Measurements from ENCODE around the gene P3H2. TPM values are rescaled to one million over a fixed set of nuclear protein-coding genes. Genes with fewer than 3 reads are reported as not detected.
"Not testable (repeated sequence)": the region's sequence is repeated elsewhere in the genome, so short reads cannot be mapped to it uniquely, and the experiment has no call there.

The P3H2 gene
- total RNA-seq, 2 donors from 2014 or later: 9.7 to 20.5 TPM

DNA sequence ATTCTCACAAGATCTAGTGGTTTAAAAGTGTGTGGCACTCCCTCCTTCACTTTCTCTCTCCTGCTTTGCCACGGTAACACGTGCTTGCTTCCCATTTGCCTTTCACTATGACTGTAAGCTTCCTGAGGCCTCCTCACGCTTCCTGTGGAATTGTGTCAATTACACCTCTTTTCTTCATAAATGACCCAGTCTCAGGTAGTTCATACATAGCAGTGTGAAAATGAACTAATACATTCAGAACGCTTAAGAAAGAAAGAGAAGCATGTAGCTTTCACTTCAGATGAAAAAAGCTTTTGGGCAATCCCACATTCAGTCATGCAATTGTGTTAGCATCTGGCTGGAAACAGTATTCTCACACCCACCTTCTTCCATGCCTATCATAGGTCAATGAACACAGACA, 24.4 kb downstream of the P3H2 start:
- DNase-seq (ENCODE audit: low spot score): no peak
- intact Hi-C loops (cut with DNase I): no loop called here

DNA sequence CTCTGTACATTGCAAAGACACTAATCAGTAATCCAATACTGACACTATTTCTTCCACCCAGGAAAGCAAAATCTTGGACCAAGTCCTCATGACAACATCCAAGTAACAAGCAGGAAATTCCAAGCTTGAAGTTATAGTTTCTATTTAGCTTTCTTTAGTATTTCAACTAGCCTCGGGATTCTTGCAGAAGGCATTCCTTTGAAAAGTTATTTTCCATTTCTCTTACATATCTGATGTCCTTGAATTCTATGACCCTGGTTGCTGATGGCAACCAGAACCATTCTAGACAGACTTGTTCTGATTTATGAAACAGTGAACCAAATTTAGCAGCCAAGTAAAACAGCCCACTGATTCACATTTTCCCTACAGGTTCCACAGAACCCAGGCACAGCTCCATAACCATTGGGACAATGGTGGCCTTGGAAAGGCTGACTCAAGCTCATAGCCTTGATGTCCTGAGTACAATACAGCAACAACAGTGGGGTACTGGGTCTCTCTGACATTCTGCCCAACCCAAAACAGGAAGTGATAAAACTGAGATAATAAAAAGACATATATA, 26.5 kb downstream of the P3H2 start:
- intact Hi-C loops (cut with DNase I): no loop called here
- DNase-seq (ENCODE audit: low spot score): no peak

DNA sequence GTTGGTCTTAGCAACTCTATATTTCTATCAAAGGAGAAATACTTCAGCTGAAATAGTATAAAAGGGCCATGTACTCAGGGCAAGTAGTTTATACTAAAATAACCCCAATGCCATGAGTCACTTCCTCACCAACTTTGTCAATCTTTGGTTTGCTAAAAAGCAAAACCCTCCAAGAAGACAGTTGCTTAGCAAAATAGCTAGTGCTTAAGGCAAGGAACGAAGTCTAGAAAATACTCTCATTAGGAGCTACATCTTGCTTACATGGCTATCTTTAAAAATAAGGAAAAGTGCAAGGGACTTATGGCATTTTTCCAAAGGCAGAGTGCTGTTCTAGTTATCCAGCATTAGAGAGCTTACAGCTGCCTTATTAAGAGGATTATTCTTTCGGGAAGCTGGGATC, 28.4 kb downstream of the P3H2 start:
- intact Hi-C loops (cut with DNase I): no loop called here
- no peak for DNase-seq (ENCODE audit: low spot score)

DNA sequence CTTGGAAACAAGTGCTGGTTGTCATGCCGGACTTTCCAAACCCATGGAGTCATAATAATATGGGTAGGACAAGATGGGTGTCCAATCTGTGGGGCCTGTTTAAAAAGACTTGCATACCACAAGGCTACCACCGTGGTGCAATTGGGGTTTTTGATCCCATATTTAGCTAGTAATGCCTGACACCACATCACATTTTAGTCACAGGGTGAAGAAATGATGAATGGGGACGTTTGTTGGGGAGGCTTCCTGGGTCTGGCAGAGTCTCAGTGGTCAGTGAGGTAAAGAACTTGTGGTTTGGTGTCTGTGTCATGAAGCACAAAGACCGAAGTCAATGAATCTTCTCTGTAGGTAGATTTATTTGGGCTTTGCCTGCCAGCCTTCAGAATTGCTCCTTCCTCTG, 31.0 kb downstream of the P3H2 start:
- no peak for DNase-seq (ENCODE audit: low spot score)
- intact Hi-C loops (cut with DNase I): no loop called here

DNA sequence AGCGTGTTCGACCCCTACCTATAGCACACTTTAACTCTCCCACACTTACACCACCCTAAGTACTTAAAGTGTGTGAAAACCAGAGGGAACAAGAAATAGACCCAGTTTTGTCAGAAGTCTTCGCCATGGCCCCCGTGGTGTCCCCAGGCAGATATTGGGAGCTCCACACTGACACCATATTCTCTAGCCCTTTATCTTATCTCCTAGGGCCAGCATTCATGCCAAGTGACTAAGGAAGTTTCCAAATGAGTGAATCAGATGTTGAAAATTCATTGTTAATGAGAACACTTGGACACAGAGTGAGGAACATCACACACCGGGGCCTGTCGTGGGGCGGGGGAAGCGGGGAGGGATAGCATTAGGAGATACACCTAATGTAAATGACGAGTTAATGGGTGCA, 31.8 kb downstream of the P3H2 start:
- no peak for DNase-seq (ENCODE audit: low spot score)
- intact Hi-C loops (cut with DNase I): no loop called here

DNA sequence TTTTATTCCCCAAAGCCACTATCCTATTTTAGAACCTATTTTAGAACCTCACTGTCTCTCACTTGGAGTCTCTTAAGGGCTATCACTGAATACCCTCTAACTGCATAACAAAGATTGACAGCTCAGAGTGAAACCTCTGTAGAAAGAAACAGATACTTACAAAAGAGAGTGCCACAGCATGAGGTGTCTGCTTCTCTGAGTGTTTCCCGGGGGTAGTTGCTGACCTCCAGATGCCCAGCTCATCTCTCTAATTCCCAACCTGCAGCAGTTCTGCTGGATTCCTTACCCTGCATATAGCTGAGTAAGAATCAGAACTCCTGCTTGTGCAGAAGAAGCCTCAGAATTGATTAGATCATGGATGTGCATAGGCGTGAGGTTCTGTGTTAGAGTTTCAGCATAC, 34.5 kb downstream of the P3H2 start:
- DNase-seq (ENCODE audit: low spot score): no peak
- intact Hi-C loops (cut with DNase I): no loop called here

- intact Hi-C loops (cut with DNase I): no loop called here
- no peak for DNase-seq (ENCODE audit: low spot score)
Measured at GRCh38 chr3:190084983-190085382, 35.7 kb downstream of the P3H2 start.

GRCh38 chr3:190083635-190084034, 37.1 kb downstream of the P3H2 start:
- intact Hi-C loops (cut with DNase I): no loop called here
- no peak for DNase-seq (ENCODE audit: low spot score)

- DNase-seq (ENCODE audit: low spot score): no peak
- intact Hi-C loops (cut with DNase I): no loop called here
Measured at GRCh38 chr3:190081389-190081788, 39.3 kb downstream of the P3H2 start.

- intact Hi-C loops (cut with DNase I); DNase-seq (ENCODE audit: low spot score): not testable (repeated sequence)
Measured at GRCh38 chr3:190079173-190079572, 41.5 kb downstream of the P3H2 start.

GRCh38 chr3:190077395-190078045, 43.2 kb downstream of the P3H2 start:
- intact Hi-C loops (cut with DNase I): no loop called here
- no peak for DNase-seq (ENCODE audit: low spot score)

- DNase-seq (ENCODE audit: low spot score): no peak
- intact Hi-C loops (cut with DNase I): no loop called here
Measured at GRCh38 chr3:190076601-190077394, 43.9 kb downstream of the P3H2 start.

DNA sequence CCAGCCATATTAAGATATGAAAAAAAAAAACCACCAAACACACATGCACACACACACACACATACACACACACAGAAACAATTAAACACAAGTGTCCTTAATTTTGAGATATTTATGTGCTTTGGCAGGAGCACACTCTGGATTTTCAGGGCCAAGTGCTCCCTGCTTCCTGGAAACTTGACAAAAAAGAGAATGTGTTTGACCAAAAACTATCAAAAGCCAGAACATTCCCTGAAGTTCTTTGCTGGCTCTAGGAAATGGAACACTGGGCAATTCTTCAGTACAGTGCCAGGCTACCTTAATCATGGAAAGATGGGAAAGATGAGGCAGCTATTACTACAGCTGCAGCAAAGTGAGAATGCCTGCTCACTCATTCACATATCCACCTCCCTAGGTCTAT, 44.6 kb downstream of the P3H2 start:
- intact Hi-C loops (cut with DNase I): no loop called here
- no peak for DNase-seq (ENCODE audit: low spot score)

- intact Hi-C loops (cut with DNase I): no loop called here
- no peak for DNase-seq (ENCODE audit: low spot score)
Measured at GRCh38 chr3:190074817-190075216, 45.9 kb downstream of the P3H2 start.

GRCh38 chr3:190073264-190074008, 47.3 kb downstream of the P3H2 start:
- no peak for DNase-seq (ENCODE audit: low spot score)
- intact Hi-C loops (cut with DNase I): no loop called here

GRCh38 chr3:190072856-190073255, 47.8 kb downstream of the P3H2 start:
- intact Hi-C loops (cut with DNase I): no loop called here

GRCh38 chr3:190071921-190072320, 48.8 kb downstream of the P3H2 start:
- intact Hi-C loops (cut with DNase I); DNase-seq (ENCODE audit: low spot score): not testable (repeated sequence)

More at GRCh38 chr3:190072856-190073255, 47.8 kb downstream of the P3H2 start:
- no peak for DNase-seq (ENCODE audit: low spot score)

DNA sequence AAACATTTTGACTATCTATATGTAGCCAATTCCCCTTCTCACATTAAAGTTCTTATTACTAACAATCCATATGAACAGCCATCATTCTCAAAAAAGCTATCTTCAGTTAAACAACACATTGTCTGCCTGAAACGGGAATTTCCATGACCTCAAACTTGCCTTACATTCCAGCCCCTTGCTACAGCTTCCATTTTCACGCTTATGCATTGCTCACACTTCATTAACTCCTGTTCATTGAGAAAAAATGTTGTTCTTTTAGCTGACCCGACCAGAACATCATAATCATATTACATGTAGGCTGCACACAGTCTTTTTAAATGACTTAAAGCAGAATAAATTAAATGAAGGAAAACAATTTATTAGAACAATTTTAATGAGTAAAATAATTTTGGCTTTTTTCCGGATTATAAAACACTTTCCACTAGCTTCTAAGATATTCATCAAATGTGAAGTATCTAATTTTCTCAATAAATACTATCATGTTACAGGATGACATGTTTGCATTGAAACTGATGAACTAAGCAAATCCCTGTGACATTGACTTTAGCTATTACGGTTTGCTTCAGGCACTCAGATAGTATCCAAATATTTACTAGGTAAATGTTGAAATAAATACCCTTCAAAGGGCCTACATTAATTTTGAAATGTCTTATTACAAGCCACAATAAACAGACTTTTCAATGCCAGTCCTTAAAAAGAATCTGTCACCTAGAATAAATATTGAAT, 49.9 kb downstream of the P3H2 start:
- DNase-seq (ENCODE audit: low spot score): no peak
- intact Hi-C loops (cut with DNase I): no loop called here

- no peak for DNase-seq (ENCODE audit: low spot score)
- intact Hi-C loops (cut with DNase I): no loop called here
Measured at GRCh38 chr3:190065204-190065603, 55.5 kb downstream of the P3H2 start.

All from posterior vena cava (tissue), 2 donors.